GM21447 (cell line): Measurements from ENCODE around the gene GSTO1.
A peak's percentile ranks its signal among the peaks of the same experiment; 100 is the strongest.

Source experiments
- ATAC-seq: cut with Tn5 transposase; IDR thresholded peaks from one replicate; pipeline ENCODE4 v1.9.1; 2021; ENCODE audit not compliant: unreplicated experiment

The GSTO1 gene

GRCh38 chr10:104250371-104250770 lies 4.3 kb upstream of the GSTO1 start:
- ATAC-seq: no peak

DNA sequence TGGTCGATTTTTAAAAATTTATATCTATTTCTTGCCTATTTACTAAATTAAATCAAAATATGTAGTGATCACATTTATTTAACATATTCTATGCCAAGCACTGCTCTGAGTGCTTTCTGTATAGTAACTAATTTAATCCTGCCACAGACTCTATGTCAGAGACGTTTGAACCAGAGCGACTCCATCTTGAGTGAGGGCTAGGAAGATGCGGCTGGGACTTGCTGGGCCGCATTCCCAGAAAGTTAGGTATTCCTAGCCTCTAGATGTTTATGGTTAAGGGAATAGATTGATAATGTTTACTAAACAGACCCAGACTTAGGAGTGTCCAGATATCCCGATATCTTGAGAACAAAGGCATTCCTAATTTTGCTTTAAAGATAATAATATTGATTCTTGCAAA lies 3.2 kb upstream of the GSTO1 start:
- no peak for ATAC-seq

- no peak for ATAC-seq
Observed at GRCh38 chr10:104252368-104252767, 2.3 kb upstream of the GSTO1 start.

GRCh38 chr10:104253106-104253505 lies 1.6 kb upstream of the GSTO1 start:
- no peak for ATAC-seq

GRCh38 chr10:104253606-104254410 lies 884 bp upstream of the GSTO1 start:
- no peak for ATAC-seq

GRCh38 chr10:104255311-104255981 lies 754 bp downstream of the GSTO1 start:
- ATAC-seq: peak; percentile 41

GRCh38 chr10:104256335-104256961 lies 1.8 kb downstream of the GSTO1 start:
- ATAC-seq: no peak

DNA sequence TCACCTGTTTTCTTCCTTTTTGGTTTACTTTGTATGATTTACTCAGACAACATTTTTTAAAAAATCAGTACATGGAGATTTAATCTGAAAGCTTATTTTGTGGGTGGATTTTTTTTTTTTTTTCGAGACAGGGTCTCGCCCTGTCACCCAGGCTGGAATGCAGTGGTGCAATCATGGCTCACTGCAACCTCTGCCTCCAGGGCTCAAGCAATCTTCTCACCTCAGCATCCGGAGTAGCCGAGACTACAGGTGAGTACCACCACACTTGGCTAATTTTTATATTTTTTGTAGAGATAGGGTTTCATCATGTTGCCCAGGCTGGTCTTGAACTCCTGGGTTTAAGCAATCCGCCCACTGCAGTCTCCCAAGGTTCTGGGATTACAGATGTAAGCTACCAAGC lies 2.5 kb downstream of the GSTO1 start:
- ATAC-seq: no peak

- no peak for ATAC-seq
Observed at GRCh38 chr10:104258209-104258608, 3.5 kb downstream of the GSTO1 start.

- no peak for ATAC-seq
Observed at GRCh38 chr10:104259456-104259855, 4.8 kb downstream of the GSTO1 start.

- no peak for ATAC-seq
Observed at GRCh38 chr10:104259999-104260774, 5.5 kb downstream of the GSTO1 start.

DNA sequence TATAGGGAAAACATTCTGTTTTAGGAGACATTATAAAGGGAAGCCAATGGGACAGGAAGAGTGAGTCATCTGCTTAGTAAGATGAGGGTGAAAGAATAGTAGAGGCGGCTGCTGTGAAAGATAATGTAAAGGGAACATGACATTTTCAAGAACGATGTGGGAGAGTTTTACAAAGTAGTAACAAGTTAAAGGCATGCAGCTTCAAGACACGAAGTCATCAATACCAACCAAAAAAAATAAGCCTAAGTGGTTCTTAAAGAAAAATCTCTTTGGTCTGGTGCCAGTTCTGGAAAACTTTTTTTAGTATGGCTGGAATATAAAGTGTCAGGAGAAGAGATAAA lies 6.1 kb downstream of the GSTO1 start:
- ATAC-seq: no peak

DNA sequence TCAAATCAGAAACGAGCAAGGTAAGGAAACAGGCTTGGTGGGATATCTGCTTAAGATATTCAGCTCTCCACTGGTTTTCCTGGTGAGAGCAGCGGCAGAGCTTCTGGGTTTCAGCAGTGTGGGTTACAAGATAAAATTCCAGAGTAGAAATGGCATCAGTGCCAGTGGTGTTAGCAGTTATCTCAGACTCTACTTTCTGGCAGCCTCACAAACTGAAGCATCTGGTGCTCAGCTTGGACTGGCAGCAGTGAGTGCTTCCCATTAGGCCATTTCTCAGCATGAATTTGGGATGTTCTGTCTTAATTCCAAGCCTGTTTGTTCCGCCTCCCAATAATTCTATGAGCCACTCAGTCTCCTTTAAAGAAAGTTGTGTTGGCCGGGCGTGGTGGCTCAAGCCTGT lies 7.4 kb downstream of the GSTO1 start:
- ATAC-seq: no peak

DNA sequence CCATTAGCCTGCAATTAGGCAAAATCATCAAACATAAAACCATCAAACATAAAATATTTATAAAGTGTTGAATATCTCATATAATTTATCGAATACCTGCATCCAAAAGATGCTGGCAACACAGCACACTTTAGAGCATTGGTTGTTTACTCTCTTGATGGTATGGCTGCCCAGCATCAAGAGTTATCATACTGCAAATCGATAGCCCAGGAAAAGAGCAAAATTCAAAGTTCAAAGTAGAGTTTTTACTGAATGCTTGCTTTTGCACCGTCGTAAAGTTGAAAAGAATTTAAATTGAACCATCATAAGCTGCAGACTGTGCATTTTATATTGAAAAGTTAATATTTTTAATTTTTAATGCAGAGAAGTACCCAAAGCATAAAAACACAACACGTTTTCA lies 10.1 kb downstream of the GSTO1 start:
- no peak for ATAC-seq

DNA sequence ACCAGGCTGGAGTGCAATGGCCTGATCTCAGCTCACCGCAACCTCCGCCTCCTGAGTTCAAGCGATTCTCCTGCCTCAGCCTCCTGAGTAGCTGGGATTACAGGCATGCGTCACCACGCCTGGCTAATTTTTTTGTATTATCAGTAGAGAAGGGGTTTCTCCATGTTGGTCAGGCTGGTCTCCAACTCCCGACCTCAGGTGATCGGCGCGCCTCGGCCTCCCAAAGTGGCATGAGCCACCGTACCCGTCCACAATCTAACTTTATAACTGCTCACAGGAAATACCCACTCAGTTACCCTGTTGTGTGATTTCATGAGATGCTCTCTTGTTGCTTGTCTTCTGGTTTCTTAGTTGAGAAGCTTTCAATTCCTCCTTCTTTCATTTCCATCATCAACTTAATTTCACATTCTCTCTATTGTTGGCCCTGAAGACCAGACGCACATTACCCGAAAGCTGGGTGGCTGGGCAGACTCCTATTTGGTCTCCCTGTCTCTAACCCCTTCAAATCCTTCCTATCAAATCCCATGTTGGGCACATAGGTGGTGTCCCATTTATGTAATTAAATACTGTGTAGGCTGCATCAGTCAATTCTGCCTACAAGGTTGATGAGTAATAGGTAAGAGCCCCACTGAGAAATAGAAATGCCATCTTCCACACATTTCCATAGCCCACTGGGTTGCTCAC lies 13.2 kb downstream of the GSTO1 start:
- no peak for ATAC-seq

DNA sequence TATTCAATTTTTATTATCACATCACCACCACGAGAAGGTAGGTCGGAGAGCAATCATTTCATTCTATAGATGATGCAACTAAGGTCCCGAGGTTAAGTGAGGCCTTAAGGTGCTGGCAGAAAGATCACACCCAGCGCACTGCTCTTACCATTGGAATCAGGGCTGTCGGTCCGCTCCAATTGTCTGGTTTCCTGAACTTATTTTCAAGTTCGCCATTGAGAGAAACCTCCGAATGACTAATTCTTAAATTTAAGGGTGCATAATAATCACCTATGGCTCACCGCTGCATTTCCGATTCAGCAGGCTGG lies 13.7 kb downstream of the GSTO1 start:
- peak; percentile 0 for ATAC-seq

GRCh38 chr10:104268713-104269645 lies 14.3 kb downstream of the GSTO1 start, which contains the start of gene GSTO2:
Gene GSTO2 (plus strand): TSS chr10:104269184. CDS start chr10:104274916, 5,732 bp downstream.
- peak; percentile 97 for ATAC-seq

- no peak for ATAC-seq
Observed at GRCh38 chr10:104273286-104273685, 18.6 kb downstream of the GSTO1 start.

DNA sequence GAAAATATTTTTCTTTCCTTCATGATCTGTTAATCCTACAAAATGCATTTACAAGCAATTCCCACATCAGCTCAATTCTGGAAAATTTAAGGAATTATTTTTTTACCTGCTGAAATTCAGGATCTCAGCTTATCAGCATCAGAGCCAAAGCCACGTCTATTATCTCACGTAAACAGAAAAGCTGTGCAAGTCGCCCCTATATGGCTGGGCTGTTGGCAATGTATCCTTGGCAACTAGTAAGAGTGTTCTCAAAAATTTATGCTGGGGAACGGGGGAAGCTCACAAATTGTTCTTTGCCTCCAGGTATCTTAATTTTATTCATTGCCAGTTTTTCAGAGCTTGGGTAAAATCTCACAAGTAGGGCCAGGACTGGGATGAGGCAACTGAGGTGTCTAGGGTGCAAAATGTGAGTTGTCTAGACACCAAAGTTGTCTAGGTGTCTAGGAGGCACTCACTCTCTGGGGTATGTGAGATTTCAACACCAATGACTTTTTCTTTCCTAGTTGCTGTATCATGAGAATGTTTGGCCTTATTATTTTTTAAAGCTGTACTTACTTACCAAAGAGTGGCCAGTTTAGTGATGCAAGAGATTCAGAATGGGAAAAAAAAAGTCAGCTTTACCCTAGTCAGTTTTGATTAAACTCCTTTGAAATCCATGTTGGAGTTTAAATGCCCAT lies 19.3 kb downstream of the GSTO1 start:
- ATAC-seq: no peak
